ENCODE data around the gene CFD.

DNA sequence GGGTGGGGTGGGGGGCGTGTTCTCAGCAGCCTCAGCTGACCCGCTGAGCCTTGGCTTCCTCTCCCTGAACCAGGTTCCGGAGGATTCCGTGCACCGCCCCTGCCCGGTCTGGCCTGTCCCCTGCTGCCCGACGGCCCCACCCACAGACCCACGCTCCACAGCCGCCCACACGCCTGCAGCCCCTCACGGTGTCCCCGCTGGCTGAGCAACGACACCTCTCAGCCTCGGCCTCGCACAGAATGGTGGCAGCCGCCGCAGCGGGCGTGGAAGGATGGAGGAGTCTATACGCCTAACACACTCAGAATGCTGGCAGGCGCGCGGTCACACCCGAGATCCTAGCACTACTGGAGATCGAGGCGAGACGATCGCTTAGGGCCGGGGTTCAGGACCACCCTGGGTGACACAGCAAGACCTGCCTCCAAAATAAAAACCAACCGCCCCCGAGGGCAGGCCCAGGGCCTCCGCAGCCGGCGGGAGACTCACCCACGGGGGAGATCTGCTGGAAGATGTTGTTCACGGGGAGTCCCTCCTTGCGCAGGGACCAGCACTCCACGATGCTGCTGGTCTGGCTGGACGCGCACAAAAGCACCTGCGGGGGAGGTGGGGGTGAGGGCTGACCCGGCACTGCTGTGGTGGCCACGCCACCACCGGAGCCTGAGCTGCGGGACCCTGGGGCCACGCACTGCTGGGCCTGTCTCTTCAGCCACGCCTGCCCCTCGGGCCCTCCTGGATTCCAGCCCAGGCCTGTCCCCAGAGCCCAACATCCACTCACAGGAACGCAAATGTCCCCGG lies 25.2 kb downstream of the CFD start:
- TF ChIP-seq, protein P1, sequence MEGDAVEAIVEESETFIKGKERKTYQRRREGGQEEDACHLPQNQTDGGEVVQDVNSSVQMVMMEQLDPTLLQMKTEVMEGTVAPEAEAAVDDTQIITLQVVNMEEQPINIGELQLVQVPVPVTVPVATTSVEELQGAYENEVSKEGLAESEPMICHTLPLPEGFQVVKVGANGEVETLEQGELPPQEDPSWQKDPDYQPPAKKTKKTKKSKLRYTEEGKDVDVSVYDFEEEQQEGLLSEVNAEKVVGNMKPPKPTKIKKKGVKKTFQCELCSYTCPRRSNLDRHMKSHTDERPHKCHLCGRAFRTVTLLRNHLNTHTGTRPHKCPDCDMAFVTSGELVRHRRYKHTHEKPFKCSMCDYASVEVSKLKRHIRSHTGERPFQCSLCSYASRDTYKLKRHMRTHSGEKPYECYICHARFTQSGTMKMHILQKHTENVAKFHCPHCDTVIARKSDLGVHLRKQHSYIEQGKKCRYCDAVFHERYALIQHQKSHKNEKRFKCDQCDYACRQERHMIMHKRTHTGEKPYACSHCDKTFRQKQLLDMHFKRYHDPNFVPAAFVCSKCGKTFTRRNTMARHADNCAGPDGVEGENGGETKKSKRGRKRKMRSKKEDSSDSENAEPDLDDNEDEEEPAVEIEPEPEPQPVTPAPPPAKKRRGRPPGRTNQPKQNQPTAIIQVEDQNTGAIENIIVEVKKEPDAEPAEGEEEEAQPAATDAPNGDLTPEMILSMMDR (conservative IDR thresholded peaks at IDR 0.05; ENCODE audit: low read length): no peak
- TF ChIP-seq EZH2phosphoT487 (IDR thresholded peaks at IDR 0.05; ENCODE audit: borderline replicate concordance): no peak
